Measurements from ENCODE around the gene NOP16.
"Not testable (repeated sequence)": the region's sequence is repeated elsewhere in the genome, so short reads cannot be mapped to it uniquely, and the experiment has no call there.

Gene NOP16

DNA sequence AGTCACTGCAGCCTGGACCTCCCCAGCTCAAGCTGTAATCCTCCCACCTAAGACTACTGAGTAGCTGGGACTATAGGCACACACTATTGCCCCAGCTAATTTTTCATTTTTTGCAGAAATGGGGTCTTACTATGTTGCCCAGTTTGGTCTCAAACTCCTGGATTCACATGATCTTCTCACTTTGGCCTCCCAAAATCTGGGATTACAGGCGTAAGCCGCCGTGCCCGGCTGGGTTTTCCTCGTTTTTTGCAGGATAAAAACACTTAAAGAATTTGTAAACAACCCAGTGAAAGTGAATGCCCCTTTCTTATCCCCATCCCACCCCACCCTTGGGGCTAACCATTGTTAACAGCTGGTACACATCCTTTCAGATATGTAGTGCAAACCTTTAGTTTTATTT lies 20.2 kb upstream of the NOP16 start:
- no peak for DNase-seq

DNA sequence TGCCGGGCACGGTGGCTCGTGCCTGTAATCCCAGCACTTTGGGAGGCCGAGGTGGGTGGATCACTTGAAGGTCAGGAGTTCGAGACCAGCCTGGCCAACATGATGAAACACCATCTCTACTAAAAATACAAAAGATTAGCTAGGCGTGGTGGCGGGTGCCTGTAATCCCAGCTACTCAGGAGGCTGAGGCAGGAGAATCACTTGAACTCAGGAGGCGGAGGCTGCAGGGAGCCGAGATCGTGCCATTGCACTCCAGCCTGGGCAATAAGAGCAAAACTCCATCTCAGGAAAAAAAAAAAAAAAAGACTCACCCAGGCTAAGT lies 19.8 kb upstream of the NOP16 start:
- DNase-seq: not testable (repeated sequence)

DNA sequence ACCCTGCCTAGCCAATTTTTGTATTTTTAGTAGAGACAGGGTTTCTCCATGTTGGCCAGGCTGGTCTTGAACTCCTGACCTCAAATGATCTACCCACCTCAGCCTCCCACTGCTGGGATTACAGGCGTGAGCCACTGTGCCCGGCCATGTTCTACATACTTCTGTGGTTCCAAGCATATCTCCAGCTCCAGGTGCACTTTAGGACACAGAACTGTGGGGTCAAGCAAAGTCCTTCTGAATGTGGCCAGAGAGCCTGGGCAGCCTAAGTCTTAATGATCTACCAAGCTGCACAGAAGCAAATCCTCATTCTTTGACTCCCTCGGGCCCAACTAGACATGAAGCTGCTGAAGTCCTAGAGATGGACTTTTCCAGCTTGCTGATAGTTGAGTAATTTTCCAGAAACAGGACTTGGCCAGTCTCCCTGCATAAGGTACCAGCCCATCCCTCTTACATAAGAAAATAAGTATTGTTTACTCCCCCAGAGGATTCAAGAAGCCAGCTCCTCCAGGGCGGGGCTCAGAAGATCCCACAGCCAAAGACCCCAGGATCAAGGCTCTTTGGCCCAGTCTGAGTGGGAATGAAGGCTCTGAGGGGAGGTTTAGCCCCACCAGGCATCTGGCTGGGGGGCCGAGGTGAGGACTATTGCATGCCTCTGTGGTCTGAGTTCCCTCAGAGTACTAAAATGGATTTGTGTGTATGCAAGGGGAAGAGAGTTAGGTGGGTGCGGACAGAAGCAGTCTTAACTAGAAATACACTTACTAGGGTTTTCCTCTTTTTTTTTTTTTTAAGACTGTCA lies 19.3 kb upstream of the NOP16 start:
- DNase-seq: no peak

DNA sequence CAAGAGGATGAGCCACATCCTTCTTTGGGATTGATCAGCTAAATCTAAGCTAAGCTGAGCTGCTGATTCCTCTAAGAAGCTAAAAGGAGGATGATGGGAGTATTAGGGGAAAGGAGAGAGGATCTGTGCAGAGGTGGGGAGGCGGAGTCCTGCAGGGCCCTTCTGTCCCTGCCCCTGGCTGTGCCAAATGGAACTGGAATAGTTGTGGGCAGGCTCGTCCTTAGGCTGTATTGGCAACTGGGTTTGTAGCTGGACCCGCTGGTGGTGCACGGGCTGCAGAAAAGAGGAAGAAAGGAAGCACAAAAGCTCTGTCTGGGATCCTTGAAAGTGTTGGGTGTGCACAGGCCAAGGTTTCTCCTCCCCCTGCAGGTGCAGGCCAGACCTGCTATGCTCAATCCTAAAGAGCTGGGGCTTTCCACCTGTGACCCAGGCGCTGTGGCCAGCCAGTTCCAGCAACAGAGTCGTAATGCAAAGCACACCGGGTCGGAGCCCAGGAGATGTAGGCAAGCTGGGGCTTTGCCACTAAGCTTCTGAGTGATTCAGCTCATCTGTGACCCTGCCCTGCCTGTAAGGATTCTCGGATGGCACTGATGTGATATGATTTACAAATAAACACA lies 18.1 kb upstream of the NOP16 start:
- no peak for DNase-seq

DNA sequence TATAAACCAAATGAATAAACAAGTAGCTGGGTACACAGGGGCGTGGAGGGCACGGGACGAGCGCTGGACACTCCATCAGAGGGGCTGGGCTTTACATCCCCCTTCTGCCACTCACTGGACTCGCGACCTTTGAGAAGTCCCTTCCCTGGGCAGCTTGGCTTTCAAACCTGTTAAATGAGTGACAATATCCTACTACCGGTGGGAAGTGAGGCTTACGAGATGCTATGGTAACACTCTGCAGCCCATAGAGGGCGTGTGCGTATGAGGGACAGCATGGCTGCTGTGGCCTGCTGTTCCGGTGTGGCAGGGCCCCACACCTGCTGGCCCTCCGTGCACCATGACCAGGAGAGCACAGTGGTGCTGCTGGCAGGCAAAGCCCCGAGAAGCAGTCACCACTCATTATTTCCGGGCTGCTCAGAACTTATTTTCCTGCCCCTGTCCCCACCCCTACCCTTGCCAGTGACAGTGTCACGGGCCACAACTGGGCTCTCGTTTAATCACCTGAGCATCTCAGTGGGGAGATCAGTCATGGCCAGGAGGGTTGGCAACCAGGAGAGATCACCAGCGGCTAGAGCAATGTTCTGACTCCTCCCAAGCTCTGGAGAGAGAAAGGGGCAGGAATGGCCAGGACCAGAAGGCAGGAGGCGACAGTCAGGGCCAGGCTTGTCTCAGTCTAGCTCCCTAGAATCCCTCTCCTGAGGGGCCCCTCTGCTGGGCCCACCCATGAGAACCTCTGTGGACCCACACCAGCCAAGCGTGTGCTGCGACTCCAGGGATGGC lies 17.4 kb upstream of the NOP16 start:
- DNase-seq: no peak

DNA sequence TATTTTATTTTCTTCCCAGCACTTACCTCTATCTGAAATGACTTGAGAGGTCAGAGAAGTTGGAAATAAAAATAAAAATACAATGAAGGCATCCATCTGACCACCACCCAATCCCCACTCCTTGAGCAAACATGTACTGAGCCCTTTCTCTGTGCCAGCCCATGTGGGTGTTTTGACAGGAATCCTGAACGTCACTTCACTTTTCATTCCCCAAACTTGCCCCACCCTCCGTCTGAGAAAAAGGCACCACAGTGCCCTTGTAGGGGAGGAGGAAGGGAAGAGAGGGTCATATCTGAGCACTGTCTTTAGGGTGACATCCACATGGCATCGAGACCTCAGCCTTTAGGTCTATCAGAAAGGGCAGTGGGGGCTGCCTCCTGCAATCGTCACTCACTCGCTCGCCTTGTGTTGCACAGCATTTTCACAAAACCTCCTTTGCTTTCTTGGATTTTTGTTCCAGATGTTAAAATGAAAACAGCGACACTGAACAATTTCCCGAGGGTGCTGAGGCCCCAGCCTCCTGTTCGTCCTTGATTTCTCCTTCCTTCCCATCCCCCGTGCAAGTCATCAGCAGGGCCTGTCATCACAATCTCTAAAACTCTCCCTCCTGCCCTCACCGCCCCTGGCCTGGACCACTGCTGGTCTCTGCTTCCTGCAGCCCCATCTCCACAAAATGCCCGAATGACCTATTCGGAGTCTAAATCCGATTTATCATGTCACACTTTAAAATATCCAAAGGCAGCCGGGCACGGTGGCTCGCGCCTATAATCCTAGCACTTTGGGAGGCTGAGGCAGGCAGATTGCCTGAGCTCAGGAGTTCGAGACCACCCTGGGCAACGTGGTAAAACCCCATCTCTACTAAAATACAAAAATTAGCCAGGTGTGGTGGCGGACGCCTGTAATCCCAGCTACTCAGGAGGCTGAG lies 13.1 kb upstream of the NOP16 start:
- DNase-seq: no peak

DNA sequence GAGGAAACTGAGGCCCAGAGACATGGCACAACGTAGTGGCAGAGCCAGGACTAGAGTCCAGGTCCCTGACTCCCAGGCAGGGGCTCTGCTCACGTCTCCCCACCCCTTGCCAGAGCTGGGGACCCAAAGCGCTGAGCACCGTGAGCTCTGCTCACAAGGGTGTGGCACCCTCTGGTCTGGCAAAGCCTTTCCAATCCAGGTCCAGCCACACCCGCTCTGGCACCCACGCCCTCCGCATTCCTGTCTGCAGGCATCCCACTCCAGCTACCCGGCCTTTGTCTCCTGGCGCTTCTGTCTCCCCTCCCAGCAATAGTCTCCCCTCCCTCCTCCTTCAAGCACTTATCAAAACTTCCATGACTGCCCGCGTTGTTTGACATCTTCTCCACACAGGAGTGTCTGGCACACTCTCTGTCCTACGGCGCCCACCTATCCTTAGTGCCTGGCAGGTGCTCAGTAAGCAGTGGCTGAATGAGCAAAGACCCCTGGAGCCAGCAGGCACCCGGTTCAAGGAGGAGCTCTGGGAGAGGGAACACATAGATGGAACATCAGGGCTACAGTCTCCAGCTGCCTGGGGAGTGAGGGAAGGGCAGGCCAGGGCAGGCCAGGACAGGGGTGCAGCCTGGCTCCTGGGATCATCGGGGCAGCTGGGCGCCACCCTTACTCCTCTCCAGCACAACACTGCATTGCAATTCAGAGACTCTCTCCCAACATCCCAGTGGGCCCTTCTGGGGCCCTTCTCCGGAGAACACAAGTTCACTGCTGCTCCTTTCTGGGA lies 12.2 kb upstream of the NOP16 start:
- peak; percentile 75 for DNase-seq

DNA sequence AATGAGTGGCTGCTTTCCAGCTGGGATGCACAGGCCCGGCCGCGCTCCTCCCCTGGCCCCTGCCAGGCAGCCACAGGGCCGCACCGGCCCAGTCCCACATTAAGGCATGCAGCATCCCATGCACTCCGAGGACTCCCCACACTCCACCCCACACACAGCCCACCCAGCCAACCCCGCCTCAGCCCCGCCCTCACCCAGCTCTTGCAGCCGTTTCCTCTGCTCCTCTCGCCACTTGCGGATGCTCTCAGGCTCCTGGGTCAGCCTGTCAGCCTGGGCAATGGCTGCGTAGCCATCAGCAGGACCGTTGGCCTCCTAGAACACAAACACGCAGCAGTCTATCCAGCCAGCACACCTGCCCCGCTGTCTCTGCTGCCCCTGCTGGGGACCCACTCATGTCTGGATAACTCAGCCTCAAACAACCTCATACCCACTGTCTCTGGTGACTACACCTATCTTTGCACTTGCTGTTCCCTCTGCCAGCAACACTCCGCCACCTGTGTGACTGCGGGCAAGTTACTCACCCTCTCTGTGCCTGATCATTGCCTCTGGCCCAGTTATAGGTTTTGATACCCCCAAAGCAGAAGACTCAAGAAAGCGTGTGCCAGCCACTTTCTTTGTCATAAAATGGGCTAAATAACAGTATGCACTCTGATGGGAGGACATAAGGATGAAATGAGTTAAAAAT lies 9.5 kb upstream of the NOP16 start:
- no peak for DNase-seq

DNA sequence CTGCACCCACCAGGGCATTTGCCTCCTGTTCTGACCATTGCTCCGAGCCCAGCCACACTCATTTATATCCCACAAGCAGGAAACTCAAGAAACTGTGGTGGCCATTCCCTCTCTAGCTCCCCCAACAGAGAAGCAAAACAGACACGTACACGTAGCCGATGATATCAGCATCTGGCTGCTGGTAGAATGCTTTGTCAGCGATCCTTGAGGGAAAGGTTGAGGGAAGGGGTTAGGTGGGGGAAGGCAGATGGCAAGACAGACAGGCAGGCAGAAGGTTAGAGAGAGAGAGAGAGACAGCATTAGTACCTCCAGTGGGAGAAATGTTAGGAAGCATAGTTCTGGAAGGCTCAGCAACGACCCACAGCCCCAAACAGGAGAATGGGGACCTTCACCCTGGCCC lies 7.9 kb upstream of the NOP16 start:
- DNase-seq: peak; percentile 68

DNA sequence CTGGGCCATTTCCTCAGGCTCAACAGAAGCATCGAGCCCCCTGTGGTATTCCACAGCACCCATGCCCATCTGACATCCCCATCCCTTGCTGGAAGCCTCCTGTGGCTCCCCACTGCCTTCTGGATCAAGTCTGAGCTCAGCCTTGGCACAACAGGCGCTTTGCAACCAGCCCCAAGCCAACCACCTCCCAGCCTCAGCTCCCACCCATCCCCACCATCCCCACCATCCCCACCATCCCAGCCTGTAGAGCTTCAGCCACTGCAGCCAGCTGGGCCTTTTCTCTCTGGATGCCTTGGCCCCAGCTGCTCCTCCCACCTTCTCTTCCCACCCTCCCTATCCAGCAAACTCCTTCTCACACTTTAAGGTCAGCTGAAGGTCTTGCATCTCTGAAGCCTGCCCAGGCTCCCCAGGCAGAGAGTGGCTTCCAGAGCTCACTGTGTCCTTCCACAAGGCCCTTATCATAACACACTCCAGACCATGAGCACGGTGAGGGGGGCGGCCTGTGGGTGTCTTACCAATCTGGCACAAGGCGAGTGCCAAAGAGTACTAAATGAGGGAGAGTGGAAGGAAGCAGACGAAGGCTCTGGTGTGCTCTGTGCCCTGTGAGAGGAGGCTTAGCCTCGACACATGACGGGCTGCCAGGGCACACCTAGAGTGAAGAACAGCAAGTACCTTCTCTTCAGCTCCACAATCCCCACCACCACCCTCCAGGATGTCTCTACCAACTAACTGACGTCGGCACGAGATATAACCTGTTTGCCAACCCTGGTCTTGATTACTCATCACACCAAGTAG lies 6.7 kb upstream of the NOP16 start:
- DNase-seq: no peak

DNA sequence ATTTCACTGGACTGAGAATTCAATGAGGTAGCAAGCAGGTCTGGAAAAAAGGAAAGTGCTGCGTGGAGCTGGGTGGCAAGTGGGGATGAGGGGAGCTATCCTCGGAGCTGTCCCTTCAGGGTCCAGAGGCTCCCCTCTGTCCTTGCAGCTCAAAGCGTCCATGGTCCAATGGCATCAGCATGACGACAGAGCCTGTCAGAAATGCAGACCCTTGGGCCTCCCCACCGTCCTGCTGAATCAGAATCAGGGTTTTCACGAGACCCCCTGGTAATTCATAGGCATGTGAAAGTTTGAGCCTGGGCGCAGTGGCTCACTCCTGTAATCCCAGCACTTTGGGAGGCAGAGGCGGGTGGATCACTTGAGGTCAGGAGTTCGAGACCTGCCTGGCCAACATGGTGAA lies 5.7 kb upstream of the NOP16 start:
- no peak for DNase-seq

DNA sequence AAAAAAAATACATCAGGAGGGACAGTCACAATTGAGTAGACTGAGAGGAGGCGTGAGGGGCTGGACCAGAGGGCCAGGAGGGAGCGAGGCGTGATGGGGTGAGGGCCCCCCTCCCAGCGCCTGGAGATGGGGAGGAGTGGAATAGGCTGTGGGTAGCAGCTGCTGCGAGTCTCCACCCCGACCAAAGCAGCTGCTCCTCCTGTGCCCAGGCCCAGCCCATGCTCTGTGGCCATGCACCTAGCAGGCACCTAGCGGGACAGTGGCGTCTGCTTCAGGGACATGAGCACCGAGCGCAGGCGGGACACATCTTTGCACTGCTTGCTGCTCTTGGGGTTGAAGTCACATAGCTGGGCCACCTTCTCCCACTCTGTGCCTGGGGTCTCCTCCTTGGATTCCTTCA lies 4.1 kb upstream of the NOP16 start:
- no peak for DNase-seq

DNA sequence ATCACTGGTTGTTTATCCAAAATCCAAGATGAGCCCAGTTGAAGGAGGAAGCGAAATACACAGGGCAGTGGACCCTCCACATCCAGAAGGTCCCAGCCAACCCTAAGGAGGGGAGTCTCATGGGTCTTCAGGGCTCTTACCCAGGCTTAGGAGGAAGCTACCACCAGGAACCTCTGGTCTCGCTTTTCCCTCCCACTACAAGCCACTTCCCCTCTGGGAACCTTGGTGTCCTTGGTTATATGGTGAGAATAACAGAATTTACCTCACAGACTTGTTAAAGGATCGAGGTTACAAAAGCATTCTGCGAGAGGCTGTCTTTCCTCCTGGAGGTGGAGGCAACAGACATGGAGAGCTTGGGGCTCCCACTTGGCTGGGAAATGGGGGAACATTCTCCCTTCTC lies 3.6 kb upstream of the NOP16 start:
- DNase-seq: no peak

DNA sequence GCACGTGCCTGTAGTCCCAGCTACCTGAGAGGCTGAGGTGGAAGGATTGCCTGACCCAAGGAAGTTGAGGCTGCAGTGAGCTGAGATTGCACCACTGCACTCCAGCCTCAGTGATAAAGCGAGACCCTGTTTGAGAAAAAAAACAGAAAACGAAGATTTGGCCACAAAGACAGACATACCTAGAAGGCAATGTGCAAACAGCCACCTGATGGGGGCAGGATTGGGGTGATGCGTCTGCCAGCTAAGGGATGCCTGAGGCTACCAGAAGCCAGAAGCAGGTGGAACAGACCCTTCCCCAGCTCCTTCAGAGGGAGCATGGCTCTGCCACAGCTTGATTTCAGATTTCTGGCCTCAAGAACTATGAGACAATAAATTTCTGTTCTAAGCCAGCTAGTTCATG lies 3.1 kb upstream of the NOP16 start:
- no peak for DNase-seq

DNA sequence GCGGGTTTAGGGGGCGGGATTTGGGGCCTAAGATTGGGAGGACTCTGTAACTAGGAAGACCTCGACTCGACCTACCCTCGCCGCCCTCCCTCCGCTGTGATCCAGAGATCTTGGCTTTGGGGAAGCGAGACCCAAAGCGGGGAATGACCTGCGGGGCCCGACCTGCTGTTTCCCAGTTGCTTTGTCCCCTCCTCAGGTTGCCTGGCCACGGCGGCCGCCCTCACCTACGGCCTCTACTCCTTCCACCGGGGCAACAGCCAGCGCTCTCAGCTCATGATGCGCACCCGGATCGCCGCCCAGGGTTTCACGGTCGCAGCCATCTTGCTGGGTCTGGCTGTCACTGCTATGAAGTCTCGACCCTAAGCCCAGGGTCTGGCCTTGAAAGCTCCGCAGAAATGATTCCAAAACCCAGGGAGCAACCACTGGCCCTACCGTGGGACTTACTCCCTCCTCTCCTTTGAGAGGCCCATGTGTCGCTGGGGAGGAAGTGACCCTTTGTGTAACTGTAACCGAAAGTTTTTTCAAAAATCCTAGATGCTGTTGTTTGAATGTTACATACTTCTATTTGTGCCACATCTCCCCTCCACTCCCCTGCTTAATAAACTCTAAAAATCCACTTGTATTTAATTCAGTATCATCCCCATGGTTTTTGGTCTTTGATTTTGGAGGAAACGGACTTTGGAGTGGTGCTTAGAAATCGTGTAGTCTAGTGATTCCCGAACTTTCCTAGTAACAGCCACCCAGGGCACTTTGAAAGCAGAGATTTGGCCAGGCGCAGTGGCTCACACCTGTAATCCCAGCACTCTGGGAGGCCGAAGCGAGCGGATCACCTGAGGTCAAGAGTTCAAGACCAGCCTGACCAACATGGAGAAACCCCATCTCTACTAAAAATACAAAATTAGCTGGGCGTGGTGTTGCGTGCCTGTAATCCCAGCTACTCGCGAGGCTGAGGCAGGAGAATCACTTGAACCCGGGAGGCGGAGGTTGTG lies 1.0 kb upstream of the NOP16 start:
- DNase-seq: no peak

DNA sequence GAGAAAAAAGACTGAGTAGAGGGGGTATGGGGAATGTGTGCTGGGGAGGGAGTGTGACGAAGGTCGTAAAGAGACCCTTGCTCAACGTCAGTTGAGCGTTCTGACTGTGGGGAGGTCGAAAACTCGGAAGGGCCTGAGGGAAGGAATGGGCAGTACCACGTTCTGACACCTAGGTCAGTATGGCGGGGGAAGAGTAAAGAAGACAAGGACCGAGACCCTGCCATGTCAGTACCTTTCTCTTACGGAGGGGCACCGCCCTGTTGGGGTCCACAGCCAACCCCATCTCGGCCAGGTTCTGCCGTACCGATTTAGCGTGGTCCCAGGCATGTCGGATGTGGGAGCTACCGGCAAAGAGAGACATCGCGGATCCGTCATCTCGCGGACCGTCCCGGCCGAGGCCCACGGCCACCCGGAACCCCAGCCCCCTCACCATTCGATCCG lies 375 bp downstream of the NOP16 start:
- DNase-seq: no peak

DNA sequence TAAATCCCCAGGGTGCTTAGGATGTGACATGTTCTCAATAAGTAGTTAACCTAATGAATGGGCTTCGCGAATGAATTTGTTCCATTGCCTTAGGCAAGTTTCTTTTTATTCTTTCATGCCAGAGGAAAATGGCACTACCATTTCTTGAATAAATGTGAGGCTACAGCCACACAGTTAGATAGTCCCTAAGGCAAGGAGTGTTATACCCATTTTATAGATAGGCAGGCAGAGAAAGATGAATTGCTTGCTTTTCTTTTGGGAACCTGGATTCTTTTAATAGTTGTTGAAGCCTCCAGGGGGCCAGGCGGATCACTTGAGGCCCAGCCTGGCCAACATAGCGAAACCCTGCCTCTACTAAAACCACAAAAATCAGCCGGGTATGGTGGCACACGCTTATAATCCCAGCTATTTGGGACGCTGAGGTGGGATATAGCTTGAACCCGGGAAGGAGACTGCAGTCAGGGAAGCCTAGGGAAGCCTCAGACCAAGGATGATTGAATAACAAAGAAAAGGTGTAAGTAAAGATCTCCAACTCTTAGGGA lies 943 bp downstream of the NOP16 start:
- no peak for DNase-seq

DNA sequence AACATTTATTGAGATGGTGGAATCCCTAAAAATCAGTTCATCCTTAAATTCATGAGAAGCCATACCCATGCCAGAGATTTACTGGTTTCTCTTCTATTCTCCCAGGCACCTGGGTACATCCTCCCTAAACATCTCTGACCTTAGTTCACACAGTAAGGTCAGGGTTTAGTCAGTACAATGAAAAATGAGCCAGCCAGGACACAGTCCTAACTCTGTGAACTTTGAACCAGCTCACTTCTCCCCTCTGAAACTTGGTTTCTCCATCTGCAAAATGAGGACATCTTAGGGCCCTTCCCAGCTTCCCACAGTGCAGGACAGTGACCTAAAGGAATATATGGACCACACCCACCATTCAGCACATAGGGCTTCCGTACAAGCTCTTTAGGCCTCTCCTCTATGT lies 1.9 kb downstream of the NOP16 start:
- DNase-seq: no peak

DNA sequence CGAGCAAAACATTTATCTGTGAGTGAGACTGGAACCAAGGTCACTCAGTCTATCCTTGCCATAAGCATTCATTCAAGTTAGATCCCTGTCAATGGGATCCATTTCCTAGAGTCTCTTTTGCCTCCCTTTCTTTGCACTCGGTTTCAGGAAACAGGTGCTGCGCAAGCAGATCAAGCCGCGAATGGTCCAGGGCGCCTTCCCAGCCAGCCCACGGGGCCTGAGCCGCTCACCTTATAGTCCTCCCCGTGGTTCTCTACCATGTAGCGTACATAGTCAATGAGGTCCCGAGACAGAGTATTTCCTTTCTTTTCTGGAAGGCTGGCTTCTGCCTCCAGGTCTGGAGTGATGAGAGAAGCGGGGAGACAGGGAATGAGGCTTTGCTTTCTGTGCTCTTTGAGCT lies 3.4 kb downstream of the NOP16 start:
- no peak for DNase-seq
